Esophagus muscularis mucosa (tissue), 4 donors: Measurements from ENCODE around the gene MOCOS.

Source experiments
- EP300 ChIP-seq: sonication (generic); formaldehyde crosslinking; IDR thresholded peaks from one replicate; pipeline ENCODE4 v1.6.1; 2017; ENCODE audit warnings: antibody characterized with exemption
- POLR2A ChIP-seq: fragments of 450-650 bp; IDR thresholded peaks from one replicate; pipeline ENCODE4 v1.6.1; 2017; ENCODE audit warnings: antibody characterized with exemption, moderate library complexity, mild to moderate bottlenecking, low read depth
- TF ChIP-seq, protein P1 (sequence below), 3 experiments: fragments of 200-600 bp in 2 of 3; fragments of 450-650 bp in 1 of 3; sonication (generic) in 2 of 3; IDR thresholded peaks; one replicate each; pipeline ENCODE4 v1.5.1; 2017 to 2019; ENCODE audit warnings: antibody characterized with exemption in 3 of 3, mild to moderate bottlenecking in 2 of 3, moderate library complexity in 1 of 3

DNA sequence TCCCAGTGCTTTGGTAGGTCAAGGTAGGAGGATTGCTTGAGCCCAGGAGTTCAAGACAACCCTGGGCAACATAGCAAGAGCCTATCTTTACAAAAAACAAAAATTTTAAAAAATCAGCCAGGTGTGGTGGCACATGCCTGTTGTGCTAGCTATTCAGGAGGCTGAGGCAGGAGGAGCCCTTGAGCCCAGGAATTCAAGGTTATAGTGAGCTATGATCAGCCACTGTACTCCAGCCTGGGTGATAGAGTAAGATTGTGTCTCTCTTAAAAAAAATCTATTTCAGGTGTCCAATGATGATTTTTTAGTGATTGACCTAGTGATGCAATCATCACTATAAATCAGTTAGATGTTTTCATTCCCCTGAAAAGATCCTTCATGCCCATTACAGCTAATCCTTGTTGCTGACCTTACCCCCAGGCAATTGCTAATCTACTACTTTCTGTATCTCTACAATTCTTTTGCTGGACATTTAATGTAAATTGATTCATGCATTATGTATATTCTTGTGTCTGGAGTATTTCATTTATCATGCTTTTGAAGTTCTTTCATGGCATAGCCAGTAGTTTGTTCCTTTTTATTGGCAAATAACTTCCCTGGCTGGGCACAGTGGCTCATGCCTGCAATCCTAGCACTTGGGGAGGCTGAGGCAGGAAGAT, 10.3 kb downstream of the MOCOS start:
- TF ChIP-seq, protein P1, sequence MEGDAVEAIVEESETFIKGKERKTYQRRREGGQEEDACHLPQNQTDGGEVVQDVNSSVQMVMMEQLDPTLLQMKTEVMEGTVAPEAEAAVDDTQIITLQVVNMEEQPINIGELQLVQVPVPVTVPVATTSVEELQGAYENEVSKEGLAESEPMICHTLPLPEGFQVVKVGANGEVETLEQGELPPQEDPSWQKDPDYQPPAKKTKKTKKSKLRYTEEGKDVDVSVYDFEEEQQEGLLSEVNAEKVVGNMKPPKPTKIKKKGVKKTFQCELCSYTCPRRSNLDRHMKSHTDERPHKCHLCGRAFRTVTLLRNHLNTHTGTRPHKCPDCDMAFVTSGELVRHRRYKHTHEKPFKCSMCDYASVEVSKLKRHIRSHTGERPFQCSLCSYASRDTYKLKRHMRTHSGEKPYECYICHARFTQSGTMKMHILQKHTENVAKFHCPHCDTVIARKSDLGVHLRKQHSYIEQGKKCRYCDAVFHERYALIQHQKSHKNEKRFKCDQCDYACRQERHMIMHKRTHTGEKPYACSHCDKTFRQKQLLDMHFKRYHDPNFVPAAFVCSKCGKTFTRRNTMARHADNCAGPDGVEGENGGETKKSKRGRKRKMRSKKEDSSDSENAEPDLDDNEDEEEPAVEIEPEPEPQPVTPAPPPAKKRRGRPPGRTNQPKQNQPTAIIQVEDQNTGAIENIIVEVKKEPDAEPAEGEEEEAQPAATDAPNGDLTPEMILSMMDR (IDR thresholded peaks at IDR 0.05): no peak
- TF ChIP-seq POLR2A: no peak
- no peak for TF ChIP-seq EP300
